ENCODE measurements around the gene DLG5.

DNA sequence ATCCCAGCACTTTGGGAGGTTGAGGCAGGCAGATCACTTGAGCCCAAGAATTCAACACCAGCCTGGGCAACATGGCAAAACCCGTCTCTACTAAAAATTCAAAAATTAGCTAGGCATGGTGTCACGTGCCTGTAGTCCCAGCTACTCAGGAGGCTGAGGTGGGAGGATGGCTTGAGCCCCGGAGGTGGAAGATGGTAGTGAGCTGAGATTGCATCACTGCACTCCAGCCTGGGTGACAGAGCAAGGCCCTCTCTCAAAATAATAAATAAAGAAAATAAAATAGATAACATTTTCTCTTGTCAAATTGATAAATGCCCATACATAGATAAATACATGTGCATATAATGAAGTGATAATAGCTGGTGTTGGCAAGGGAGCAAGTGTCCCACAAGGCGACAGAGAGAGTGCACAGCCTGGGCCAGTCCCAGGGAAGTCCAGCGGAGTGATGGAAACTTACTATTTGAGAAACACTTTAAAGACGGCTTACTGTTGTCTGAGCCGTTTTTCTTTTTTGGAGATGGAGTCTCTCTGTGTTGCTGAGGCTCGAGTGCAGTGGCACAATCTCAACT, 33.4 kb upstream of the DLG5 start:
- TF ChIP-seq POLR2A (IDR thresholded peaks at IDR 0.05) (no peak), POLR2AphosphoS5 (IDR thresholded peaks at IDR 0.05) (no peak)
- TF ChIP-seq, protein P1, sequence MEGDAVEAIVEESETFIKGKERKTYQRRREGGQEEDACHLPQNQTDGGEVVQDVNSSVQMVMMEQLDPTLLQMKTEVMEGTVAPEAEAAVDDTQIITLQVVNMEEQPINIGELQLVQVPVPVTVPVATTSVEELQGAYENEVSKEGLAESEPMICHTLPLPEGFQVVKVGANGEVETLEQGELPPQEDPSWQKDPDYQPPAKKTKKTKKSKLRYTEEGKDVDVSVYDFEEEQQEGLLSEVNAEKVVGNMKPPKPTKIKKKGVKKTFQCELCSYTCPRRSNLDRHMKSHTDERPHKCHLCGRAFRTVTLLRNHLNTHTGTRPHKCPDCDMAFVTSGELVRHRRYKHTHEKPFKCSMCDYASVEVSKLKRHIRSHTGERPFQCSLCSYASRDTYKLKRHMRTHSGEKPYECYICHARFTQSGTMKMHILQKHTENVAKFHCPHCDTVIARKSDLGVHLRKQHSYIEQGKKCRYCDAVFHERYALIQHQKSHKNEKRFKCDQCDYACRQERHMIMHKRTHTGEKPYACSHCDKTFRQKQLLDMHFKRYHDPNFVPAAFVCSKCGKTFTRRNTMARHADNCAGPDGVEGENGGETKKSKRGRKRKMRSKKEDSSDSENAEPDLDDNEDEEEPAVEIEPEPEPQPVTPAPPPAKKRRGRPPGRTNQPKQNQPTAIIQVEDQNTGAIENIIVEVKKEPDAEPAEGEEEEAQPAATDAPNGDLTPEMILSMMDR (IDR thresholded peaks at IDR 0.05): no peak

All from prostate gland (tissue), 2 donors.